ENCODE data around the gene CFAP47. TPM values are rescaled to one million over a fixed set of nuclear protein-coding genes. Genes with fewer than 3 reads are reported as not detected.

The CFAP47 gene
- total RNA-seq, 1 donor from 2014 or later = not detected

DNA sequence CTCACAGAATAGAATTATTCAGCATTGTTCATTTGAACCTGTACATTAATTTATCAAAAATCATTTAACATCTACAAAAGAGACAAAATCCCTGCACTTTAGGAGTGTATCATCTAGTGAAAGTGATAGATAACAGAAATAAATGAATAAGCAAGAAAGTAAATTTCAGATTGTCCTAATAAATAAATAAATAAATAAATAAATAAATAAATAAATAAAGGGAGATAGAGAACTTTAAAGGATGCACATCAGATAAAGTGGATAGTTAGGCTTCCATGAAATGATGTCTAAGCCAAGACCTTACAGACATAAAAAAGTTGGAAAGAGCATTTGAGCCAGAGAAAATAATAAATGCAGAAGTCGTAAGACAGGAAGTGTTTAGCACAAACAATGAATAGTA is 444.7 kb downstream of the CFAP47 start:
- Histone ChIP-seq H2AFZ (ENCODE audit: low read depth, low read length) (no peak overlapping the region), H3K9me3 (ENCODE audit: insufficient read depth, low read depth, low read length) (no peaks in the 10 kb centered on the region), H4K20me1 (ENCODE audit: insufficient read depth, low read length) (no peaks in the 10 kb centered on the region), H3K27ac (ENCODE audit: low read depth, low read length) (no peak overlapping the region), H3K4me2 (ENCODE audit: low read length) (no peak overlapping the region), H3K4me3 (ENCODE audit: insufficient read depth, low read depth, low read length) (no peak overlapping the region), H3K36me3 (ENCODE audit: insufficient read depth, low read length) (no peaks in the 10 kb centered on the region), H3K79me2 (ENCODE audit: insufficient read depth, low read length) (no peaks in the 10 kb centered on the region), H3K27me3 (ENCODE audit: insufficient read depth, low read length) (no peaks in the 10 kb centered on the region), H3K9ac (ENCODE audit: low read length) (no peak overlapping the region), H3K4me1 (ENCODE audit: insufficient read depth, low read length) (no peaks in the 10 kb centered on the region)
- Mint-ChIP-seq H3K36me3 (ENCODE audit: low read depth, unreplicated experiment) (no peaks in the 10 kb centered on the region), H3K4me3 (ENCODE audit: unreplicated experiment) (no peak overlapping the region), H3K27me3 (ENCODE audit: low read depth, unreplicated experiment) (no peaks in the 10 kb centered on the region), H3K4me1 (ENCODE audit: low read depth, unreplicated experiment) (no peaks in the 10 kb centered on the region), H3K27ac (ENCODE audit: unreplicated experiment) (no peak overlapping the region), H3K9me3 (ENCODE audit: unreplicated experiment) (peaks cover 5% of the 10 kb centered on the region)
- no peak for FAIRE-seq
- TF ChIP-seq, protein P1, sequence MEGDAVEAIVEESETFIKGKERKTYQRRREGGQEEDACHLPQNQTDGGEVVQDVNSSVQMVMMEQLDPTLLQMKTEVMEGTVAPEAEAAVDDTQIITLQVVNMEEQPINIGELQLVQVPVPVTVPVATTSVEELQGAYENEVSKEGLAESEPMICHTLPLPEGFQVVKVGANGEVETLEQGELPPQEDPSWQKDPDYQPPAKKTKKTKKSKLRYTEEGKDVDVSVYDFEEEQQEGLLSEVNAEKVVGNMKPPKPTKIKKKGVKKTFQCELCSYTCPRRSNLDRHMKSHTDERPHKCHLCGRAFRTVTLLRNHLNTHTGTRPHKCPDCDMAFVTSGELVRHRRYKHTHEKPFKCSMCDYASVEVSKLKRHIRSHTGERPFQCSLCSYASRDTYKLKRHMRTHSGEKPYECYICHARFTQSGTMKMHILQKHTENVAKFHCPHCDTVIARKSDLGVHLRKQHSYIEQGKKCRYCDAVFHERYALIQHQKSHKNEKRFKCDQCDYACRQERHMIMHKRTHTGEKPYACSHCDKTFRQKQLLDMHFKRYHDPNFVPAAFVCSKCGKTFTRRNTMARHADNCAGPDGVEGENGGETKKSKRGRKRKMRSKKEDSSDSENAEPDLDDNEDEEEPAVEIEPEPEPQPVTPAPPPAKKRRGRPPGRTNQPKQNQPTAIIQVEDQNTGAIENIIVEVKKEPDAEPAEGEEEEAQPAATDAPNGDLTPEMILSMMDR (IDR thresholded peaks at IDR 0.05; ENCODE audit: insufficient read depth, low read depth, low read length) = no peak
- no peak for TF ChIP-seq EZH2 (IDR thresholded peaks at IDR 0.05; ENCODE audit: insufficient read depth, low read length)
- DNase-seq (ENCODE audit: low read depth) = no peak

DNA sequence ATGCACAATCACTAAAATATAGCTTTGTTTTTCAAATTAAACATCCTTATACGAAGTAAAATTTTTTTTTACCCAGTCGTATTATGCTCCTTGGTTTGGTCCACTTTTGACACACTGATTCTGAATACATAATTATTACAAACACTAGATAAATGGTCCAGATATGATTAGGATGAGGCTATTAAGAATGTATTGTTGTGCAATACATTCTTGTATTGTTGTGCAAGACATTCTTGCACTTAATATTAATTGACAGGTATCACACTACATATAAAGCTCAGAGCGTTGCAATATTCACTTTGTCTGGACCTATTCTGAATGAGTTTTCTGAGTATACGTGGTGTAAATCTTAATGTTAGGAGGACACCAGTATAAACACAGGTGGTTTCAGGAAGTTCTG is 464.0 kb downstream of the CFAP47 start:
- no peaks in the 10 kb centered on the region for H3K4me1 Mint-ChIP-seq (ENCODE audit: low read depth, unreplicated experiment)
- TF ChIP-seq, protein P1 (IDR thresholded peaks at IDR 0.05; ENCODE audit: insufficient read depth, low read depth, low read length) = no peak
- TF ChIP-seq EZH2 (IDR thresholded peaks at IDR 0.05; ENCODE audit: insufficient read depth, low read length) = no peak
- Histone ChIP-seq H3K4me2 (ENCODE audit: low read length) (no peak overlapping the region), H3K4me1 (ENCODE audit: insufficient read depth, low read length) (no peaks in the 10 kb centered on the region), H3K9ac (ENCODE audit: low read length) (no peak overlapping the region), H3K27me3 (ENCODE audit: insufficient read depth, low read length) (no peaks in the 10 kb centered on the region), H3K9me3 (ENCODE audit: insufficient read depth, low read depth, low read length) (no peaks in the 10 kb centered on the region), H3K27ac (ENCODE audit: low read depth, low read length) (no peak overlapping the region), H3K36me3 (ENCODE audit: insufficient read depth, low read length) (no peaks in the 10 kb centered on the region), H4K20me1 (ENCODE audit: insufficient read depth, low read length) (no peaks in the 10 kb centered on the region), H2AFZ (ENCODE audit: low read depth, low read length) (no peak overlapping the region), H3K4me3 (ENCODE audit: insufficient read depth, low read depth, low read length) (no peak overlapping the region), H3K79me2 (ENCODE audit: insufficient read depth, low read length) (no peaks in the 10 kb centered on the region)
- DNase-seq (ENCODE audit: low read depth) (no peak), FAIRE-seq (peak; percentile 59)
- no peaks in the 10 kb centered on the region for H3K36me3 Mint-ChIP-seq (ENCODE audit: low read depth, unreplicated experiment)
- H3K4me3 Mint-ChIP-seq (ENCODE audit: unreplicated experiment) = no peak overlapping the region
- H3K9me3 Mint-ChIP-seq (ENCODE audit: unreplicated experiment) = no peaks in the 10 kb centered on the region
- no peak overlapping the region for H3K27ac Mint-ChIP-seq (ENCODE audit: unreplicated experiment)
- H3K27me3 Mint-ChIP-seq (ENCODE audit: low read depth, unreplicated experiment) = no peaks in the 10 kb centered on the region

DNA sequence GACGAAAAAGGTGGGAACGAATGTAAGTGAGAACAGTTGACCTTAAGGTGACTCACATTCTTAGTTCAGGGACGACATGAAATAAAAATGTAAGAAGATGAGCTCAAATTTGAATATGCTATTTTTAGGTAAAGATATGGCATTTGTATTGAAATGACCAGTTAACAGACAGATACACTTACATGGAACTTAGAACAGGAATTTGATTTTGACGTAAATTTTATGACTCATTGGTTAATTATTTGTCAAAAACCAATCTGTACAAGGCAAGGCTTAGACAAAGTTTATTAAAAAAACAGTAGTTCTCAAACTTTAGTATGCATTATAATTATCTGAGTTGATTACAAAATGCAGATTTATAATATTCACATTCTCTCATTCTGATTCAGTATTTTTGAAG is 469.4 kb downstream of the CFAP47 start:
- Histone ChIP-seq H4K20me1 (ENCODE audit: insufficient read depth, low read length) (no peaks in the 10 kb centered on the region), H3K4me3 (ENCODE audit: insufficient read depth, low read depth, low read length) (no peak overlapping the region), H3K79me2 (ENCODE audit: insufficient read depth, low read length) (no peaks in the 10 kb centered on the region), H3K9ac (ENCODE audit: low read length) (no peak overlapping the region), H3K27ac (ENCODE audit: low read depth, low read length) (no peak overlapping the region), H3K4me2 (ENCODE audit: low read length) (no peak overlapping the region), H3K36me3 (ENCODE audit: insufficient read depth, low read length) (no peaks in the 10 kb centered on the region), H3K4me1 (ENCODE audit: insufficient read depth, low read length) (no peaks in the 10 kb centered on the region), H2AFZ (ENCODE audit: low read depth, low read length) (no peak overlapping the region), H3K27me3 (ENCODE audit: insufficient read depth, low read length) (no peaks in the 10 kb centered on the region), H3K9me3 (ENCODE audit: insufficient read depth, low read depth, low read length) (no peaks in the 10 kb centered on the region)
- Mint-ChIP-seq H3K9me3 (ENCODE audit: unreplicated experiment) (no peaks in the 10 kb centered on the region), H3K4me3 (ENCODE audit: unreplicated experiment) (no peak overlapping the region), H3K27ac (ENCODE audit: unreplicated experiment) (no peak overlapping the region), H3K4me1 (ENCODE audit: low read depth, unreplicated experiment) (no peaks in the 10 kb centered on the region), H3K27me3 (ENCODE audit: low read depth, unreplicated experiment) (no peaks in the 10 kb centered on the region), H3K36me3 (ENCODE audit: low read depth, unreplicated experiment) (no peaks in the 10 kb centered on the region)
- FAIRE-seq = peak; percentile 91
- no peak for DNase-seq (ENCODE audit: low read depth)
- TF ChIP-seq EZH2 (IDR thresholded peaks at IDR 0.05; ENCODE audit: insufficient read depth, low read length) = no peak
- TF ChIP-seq, protein P1 (IDR thresholded peaks at IDR 0.05; ENCODE audit: insufficient read depth, low read depth, low read length) = no peak

Data from astrocyte (in vitro differentiated cells and primary cell).